HFFc6 (cell line): Measurements from ENCODE around the gene KMO. TPM values are rescaled to one million over a fixed set of nuclear protein-coding genes. Genes with fewer than 3 reads are reported as not detected.

Experiments used
- DNase-seq: peaks from one replicate; pipeline ENCODE4 v3.0.0-alpha.2; 2018
- H3K27ac Mint-ChIP-seq: 2 replicates; pipeline ENCODE4 v1.8.0; 2020; ENCODE audit warnings: mild to moderate bottlenecking, mixed read lengths
- H3K27me3 Mint-ChIP-seq: 2 replicates; pipeline ENCODE4 v1.8.0; 2021; ENCODE audit warnings: mild to moderate bottlenecking, moderate library complexity, mixed read lengths; ENCODE audit not compliant: insufficient read depth
- H3K36me3 Mint-ChIP-seq: 2 replicates; pipeline ENCODE4 v1.8.0; 2021; ENCODE audit warnings: low read depth, mixed read lengths
- H3K4me1 Mint-ChIP-seq: 2 replicates; pipeline ENCODE4 v1.8.0; 2020; ENCODE audit warnings: low read depth, mixed read lengths
- H3K4me3 Mint-ChIP-seq: 2 replicates; pipeline ENCODE4 v1.8.0; 2020; ENCODE audit warnings: mild to moderate bottlenecking, moderate library complexity, mixed read lengths
- H3K9me3 Mint-ChIP-seq: 2 replicates; pipeline ENCODE4 v1.8.0; 2020; ENCODE audit warnings: mild to moderate bottlenecking, mixed read lengths
- total RNA-seq, 6 experiments: library from RNA; stranded (reverse); fragmentation: NEBNext Ultra II Directional; extraction: Animal tissue kit (Norgen Biotek cat#: 25700); gene quantifications; 2 replicates in 1 of 6; 3 replicates in 5 of 6; pipeline ENCODE4 v1.2.3, GENCODE V29; 2021
- TF ChIP-seq, protein P1 (sequence below): fragments of 200-600 bp; sonication (generic); IDR thresholded peaks from 2 replicates; pipeline ENCODE4 v1.5.0; 2021; ENCODE audit warnings: antibody characterized with exemption, mild to moderate bottlenecking

Gene KMO
- total RNA-seq, 6 experiments from 2014 or later: not detected

DNA sequence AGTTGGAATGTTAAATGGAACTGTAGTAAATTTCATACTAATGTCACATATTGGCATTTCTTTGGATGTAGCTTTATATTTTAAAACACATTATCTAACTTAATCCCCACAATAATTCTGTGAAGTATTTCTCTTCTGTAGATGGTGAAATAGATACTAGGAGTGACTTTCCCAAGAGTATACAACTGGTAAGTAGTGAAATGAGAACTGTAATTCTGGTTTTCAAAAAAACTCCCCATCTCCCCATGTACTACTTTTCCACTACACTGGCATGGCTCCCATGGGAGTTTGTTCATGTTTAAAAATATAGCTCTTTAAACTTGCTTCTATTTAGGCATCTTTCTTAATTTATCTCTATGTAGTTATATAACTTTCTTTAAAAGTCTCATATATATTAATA is 97.8 kb downstream of the KMO start:
- Mint-ChIP-seq H3K27me3 (no peaks in the 10 kb centered on the region; the same call in 1 of the 2 replicates), H3K9me3 (no peaks in the 10 kb centered on the region), H3K4me3 (no peak overlapping the region), H3K27ac (no peak overlapping the region), H3K4me1 (peaks cover 27% of the 10 kb centered on the region; the same call in 1 of the 2 replicates), H3K36me3 (peaks cover 8% of the 10 kb centered on the region; the same call in 1 of the 2 replicates)
- TF ChIP-seq, protein P1, sequence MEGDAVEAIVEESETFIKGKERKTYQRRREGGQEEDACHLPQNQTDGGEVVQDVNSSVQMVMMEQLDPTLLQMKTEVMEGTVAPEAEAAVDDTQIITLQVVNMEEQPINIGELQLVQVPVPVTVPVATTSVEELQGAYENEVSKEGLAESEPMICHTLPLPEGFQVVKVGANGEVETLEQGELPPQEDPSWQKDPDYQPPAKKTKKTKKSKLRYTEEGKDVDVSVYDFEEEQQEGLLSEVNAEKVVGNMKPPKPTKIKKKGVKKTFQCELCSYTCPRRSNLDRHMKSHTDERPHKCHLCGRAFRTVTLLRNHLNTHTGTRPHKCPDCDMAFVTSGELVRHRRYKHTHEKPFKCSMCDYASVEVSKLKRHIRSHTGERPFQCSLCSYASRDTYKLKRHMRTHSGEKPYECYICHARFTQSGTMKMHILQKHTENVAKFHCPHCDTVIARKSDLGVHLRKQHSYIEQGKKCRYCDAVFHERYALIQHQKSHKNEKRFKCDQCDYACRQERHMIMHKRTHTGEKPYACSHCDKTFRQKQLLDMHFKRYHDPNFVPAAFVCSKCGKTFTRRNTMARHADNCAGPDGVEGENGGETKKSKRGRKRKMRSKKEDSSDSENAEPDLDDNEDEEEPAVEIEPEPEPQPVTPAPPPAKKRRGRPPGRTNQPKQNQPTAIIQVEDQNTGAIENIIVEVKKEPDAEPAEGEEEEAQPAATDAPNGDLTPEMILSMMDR: no peak
- DNase-seq: no peak

DNA sequence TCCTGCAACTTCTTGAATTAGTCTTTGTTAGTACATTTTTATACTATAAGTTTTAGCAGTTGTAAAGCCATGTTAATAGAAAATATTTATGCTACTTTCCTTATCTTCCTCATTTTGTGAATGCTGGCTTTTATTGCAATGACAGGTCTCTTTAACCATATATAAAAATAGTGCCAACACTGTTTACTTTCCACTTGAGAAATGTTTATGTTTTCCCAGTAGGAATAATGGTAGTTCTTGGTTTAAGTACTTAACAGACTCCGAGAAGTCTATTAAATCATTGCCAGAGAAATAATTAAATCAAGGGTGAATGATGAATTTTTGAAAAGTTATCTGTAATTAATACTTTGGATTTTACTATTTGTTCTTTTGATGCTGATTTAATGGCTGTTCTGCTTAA is 98.3 kb downstream of the KMO start:
- DNase-seq: no peak
- no peak overlapping the region for H3K4me3 Mint-ChIP-seq
- TF ChIP-seq, protein P1: no peak
- peaks cover 13% of the 10 kb centered on the region; the same call in 1 of the 2 replicates for H3K36me3 Mint-ChIP-seq
- no peak overlapping the region for H3K27ac Mint-ChIP-seq
- H3K4me1 Mint-ChIP-seq: peaks cover 22% of the 10 kb centered on the region; the same call in 1 of the 2 replicates
- H3K27me3 Mint-ChIP-seq: no peaks in the 10 kb centered on the region; the same call in 1 of the 2 replicates
- no peaks in the 10 kb centered on the region for H3K9me3 Mint-ChIP-seq

DNA sequence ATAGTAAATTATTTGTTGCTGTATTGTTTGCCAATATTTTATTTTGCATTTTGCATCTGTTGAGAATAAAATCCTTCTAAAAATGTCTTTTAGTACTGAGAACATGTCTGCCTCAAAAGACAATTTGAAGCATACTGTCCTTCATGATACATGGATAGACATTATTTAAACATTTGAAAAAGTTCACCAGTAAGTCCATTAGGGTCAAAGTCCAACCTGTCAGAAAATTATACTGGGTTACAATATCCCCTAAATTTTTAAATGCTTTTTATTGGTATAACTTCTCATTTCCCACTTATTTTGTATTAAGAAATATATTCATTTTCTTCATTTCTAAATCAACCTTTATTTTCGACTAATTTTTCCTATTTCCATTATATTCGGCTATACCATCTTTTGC is 98.7 kb downstream of the KMO start:
- H3K36me3 Mint-ChIP-seq: peaks cover 14% of the 10 kb centered on the region; the same call in 1 of the 2 replicates
- H3K9me3 Mint-ChIP-seq: no peaks in the 10 kb centered on the region
- H3K27ac Mint-ChIP-seq: no peak overlapping the region
- TF ChIP-seq, protein P1: no peak
- H3K4me1 Mint-ChIP-seq: peaks cover 22% of the 10 kb centered on the region; the same call in 1 of the 2 replicates
- no peak overlapping the region for H3K4me3 Mint-ChIP-seq
- no peaks in the 10 kb centered on the region; the same call in 1 of the 2 replicates for H3K27me3 Mint-ChIP-seq
- DNase-seq: no peak

DNA sequence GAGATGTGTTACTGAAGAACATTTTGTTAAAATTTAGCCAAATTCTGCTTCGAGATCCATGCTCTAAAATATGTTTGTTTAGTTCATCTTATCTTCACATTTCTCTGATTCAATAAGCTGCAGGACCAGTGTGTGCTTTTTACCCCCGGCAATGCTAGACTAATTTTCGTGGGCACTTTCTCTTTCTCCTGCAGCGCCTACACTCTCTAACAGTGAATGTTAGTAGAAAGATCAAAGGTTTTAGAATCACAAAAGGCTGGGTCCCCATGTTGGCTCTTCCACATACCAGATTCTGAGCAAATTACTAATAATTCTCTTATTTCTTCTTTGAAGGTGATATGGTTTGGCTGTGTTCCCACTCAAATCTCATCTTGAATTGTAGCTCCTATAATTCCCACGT is 99.5 kb downstream of the KMO start:
- DNase-seq: no peak
- TF ChIP-seq, protein P1: no peak
- H3K27ac Mint-ChIP-seq: no peak overlapping the region
- no peaks in the 10 kb centered on the region; the same call in 1 of the 2 replicates for H3K27me3 Mint-ChIP-seq
- peaks cover 27% of the 10 kb centered on the region for H3K4me1 Mint-ChIP-seq
- peaks cover 14% of the 10 kb centered on the region; the same call in 1 of the 2 replicates for H3K36me3 Mint-ChIP-seq
- peak overlapping the region; percentile 51; the same call in 1 of the 2 replicates for H3K4me3 Mint-ChIP-seq
- no peaks in the 10 kb centered on the region for H3K9me3 Mint-ChIP-seq

- Mint-ChIP-seq H3K4me1 (peaks cover 31% of the 10 kb centered on the region), H3K27ac (no peak overlapping the region), H3K4me3 (no peak overlapping the region), H3K27me3 (no peaks in the 10 kb centered on the region; the same call in 1 of the 2 replicates), H3K36me3 (peaks cover 14% of the 10 kb centered on the region; the same call in 1 of the 2 replicates), H3K9me3 (no peaks in the 10 kb centered on the region)
- TF ChIP-seq, protein P1: no peak
- no peak for DNase-seq
Measured at GRCh38 chr1:241632987-241633386, 100.8 kb downstream of the KMO start.
